Fibroblast of pulmonary artery (primary cell): ENCODE results near the gene GNAZ.
"Not testable (repeated sequence)": the region's sequence is repeated elsewhere in the genome, so short reads cannot be mapped to it uniquely, and the experiment has no call there.

ENCODE experiments used
- DNase-seq: peaks from one replicate; pipeline ENCODE4 v3.0.0-alpha.2; 2010; ENCODE audit warnings: low read depth
- H3K4me3 ChIP-seq: replicated peaks from 2 replicates; pipeline ENCODE4 v1.5.1; 2011; ENCODE audit warnings: low read depth, mild to moderate bottlenecking, control low read depth, low read length, moderate library complexity
- CTCF ChIP-seq: IDR thresholded peaks from 2 replicates; pipeline ENCODE4 v1.5.1; 2011; ENCODE audit warnings: mild to moderate bottlenecking, control low read depth, low read length, inconsistent platforms; ENCODE audit errors: missing control alignments

GNAZ gene

GRCh38 chr22:23128269-23129108 lies 58.2 kb downstream of the GNAZ start:
- H3K4me3 ChIP-seq: no peak overlapping the region
- DNase-seq: peak; percentile 83
- TF ChIP-seq CTCF: peak; percentile 74

- H3K4me3 ChIP-seq: no peak overlapping the region
- DNase-seq: no peak
- TF ChIP-seq CTCF: no peak
These were observed 58.8 kb downstream of the GNAZ start for GRCh38 chr22:23129149-23129548.

GRCh38 chr22:23130697-23131096 lies 60.4 kb downstream of the GNAZ start:
- no peak overlapping the region for H3K4me3 ChIP-seq
- no peak for DNase-seq
- TF ChIP-seq CTCF: no peak

- DNase-seq: no peak
- no peak for TF ChIP-seq CTCF
- no peak overlapping the region for H3K4me3 ChIP-seq
These were observed 61.6 kb downstream of the GNAZ start for GRCh38 chr22:23131931-23132330.

- no peak for TF ChIP-seq CTCF
- DNase-seq: no peak
- H3K4me3 ChIP-seq: no peak overlapping the region
These were observed 62.2 kb downstream of the GNAZ start for GRCh38 chr22:23132376-23133091.

GRCh38 chr22:23133922-23134321 lies 63.6 kb downstream of the GNAZ start:
- no peak for DNase-seq
- H3K4me3 ChIP-seq: no peak overlapping the region
- TF ChIP-seq CTCF: no peak

DNA sequence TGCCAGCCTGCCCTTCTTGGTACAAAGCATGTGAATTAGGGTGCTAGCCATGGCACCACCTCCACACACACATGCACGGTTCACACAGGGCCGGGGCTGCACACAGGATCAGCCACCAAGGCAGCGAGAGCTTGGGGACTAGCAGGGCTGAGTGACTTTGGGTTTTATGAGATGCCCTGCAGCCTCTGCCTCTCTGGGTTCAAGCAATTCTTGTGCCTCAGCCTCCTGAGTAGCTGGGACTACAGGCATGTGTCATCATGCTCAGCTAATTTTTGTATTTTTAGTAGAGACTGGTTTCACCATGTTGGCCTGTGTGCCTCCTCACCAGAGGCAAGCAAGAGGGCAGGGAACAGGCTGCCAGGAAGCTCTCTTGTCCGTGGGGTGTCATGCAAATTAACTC lies 66.7 kb downstream of the GNAZ start:
- not testable (repeated sequence) for DNase-seq, H3K4me3 ChIP-seq
